GM12865 (cell line): Measurements from ENCODE around the gene CSNK2A3.
A peak's percentile ranks its signal among the peaks of the same experiment; 100 is the strongest.

Experiments
- DNase-seq: peaks from one replicate; pipeline ENCODE4 v3.0.0; 2010; ENCODE audit warnings: low read depth
- H3K4me3 ChIP-seq: 2 replicates; pipeline ENCODE4 v1.5.1; 2011; ENCODE audit warnings: mild to moderate bottlenecking, low read depth, low read length, control low read depth
- TF ChIP-seq, protein P1 (sequence below): IDR thresholded peaks from 2 replicates; pipeline ENCODE4 v1.5.1; 2011; ENCODE audit warnings: low read length, control low read depth, low read depth, inconsistent platforms; ENCODE audit not compliant: insufficient read depth; ENCODE audit errors: missing control alignments

Gene CSNK2A3

DNA sequence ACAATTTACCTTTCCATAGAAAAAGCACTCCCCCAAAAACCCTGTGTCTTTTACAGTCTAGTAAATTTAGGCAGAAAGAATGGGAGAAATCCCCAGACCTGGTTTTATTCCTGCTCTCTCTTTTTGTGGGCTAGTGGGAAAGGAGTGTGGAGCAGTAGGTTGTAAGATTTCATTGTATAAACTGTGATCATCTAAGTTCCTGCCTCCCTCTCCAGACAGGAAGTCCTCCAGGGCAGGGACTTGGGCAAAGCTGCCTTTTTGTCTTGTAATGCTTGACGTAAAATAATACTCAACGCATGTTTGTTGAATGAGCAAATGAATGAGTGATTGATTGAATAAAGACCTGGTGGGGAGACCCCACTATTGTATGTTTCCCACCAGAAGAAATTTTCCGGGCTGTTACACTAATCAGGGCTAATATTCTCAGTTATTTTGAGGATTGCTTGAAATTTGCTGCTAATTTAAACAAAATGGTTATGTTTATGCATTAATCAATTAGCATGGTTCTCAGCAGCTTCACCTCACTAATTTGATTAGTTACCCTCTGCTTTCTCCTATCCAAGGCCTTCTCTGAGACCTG, 36.3 kb downstream of the CSNK2A3 start:
- DNase-seq: no peak
- H3K4me3 ChIP-seq: no peak overlapping the region
- TF ChIP-seq, protein P1, sequence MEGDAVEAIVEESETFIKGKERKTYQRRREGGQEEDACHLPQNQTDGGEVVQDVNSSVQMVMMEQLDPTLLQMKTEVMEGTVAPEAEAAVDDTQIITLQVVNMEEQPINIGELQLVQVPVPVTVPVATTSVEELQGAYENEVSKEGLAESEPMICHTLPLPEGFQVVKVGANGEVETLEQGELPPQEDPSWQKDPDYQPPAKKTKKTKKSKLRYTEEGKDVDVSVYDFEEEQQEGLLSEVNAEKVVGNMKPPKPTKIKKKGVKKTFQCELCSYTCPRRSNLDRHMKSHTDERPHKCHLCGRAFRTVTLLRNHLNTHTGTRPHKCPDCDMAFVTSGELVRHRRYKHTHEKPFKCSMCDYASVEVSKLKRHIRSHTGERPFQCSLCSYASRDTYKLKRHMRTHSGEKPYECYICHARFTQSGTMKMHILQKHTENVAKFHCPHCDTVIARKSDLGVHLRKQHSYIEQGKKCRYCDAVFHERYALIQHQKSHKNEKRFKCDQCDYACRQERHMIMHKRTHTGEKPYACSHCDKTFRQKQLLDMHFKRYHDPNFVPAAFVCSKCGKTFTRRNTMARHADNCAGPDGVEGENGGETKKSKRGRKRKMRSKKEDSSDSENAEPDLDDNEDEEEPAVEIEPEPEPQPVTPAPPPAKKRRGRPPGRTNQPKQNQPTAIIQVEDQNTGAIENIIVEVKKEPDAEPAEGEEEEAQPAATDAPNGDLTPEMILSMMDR: no peak

DNA sequence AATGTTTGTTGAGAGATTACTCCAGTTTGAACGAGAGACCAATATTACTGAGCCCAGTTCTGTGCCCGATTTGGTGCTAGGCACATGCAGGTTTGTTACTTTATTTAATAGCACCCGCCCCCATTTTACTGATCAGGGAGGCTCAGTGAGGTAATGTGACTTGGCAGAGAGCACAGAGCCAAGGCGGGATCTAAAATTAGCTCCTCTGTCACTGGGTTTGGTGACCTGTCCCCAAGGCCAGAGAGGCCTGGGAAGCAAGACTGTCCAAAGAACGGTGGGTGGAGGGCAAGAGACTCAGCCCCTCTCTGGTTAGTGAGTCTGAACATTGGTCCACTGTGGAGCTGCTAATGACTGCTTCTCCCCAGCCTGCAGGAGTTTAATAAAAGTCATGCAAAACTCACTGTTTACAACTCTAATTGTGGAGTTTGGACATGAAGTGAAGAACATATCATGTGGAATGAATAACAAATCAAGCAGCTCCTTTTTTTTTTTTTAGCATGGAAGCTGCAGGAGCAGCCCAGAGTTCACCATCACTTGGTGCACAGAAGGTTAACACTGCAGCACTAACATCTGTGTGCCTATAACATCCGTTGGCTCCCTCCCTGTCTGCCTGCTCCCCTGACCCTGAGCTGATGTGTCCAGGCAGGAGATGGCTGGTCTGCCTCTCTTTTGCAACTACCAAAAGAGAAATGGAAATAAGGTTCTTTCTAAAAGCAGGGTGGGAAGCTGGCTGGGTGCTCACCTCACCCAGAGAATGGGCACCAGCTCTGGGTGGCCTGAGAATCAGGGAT, 39.0 kb downstream of the CSNK2A3 start:
- no peak for DNase-seq
- H3K4me3 ChIP-seq: no peak overlapping the region
- TF ChIP-seq, protein P1: no peak

DNA sequence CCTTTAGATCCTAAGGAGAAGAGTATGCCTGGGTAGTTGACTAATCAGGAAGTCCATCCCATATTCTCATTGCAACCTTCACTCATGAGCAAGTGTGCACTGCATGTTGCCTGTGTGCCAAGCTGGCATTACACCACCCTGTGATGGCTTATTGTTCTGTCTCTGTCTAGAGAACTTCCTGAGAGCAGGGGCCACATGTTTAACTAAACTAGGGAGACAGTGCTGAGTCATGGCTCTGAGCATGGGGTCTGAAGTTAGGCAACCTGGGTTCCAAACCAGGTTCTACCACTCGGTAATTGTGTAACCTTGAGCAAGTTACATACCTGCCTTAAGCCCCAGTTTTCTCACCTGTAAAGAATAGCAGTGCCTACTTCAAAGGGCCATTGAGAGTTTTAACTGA, 39.6 kb downstream of the CSNK2A3 start:
- TF ChIP-seq, protein P1: no peak
- no peak for DNase-seq
- no peak overlapping the region for H3K4me3 ChIP-seq

DNA sequence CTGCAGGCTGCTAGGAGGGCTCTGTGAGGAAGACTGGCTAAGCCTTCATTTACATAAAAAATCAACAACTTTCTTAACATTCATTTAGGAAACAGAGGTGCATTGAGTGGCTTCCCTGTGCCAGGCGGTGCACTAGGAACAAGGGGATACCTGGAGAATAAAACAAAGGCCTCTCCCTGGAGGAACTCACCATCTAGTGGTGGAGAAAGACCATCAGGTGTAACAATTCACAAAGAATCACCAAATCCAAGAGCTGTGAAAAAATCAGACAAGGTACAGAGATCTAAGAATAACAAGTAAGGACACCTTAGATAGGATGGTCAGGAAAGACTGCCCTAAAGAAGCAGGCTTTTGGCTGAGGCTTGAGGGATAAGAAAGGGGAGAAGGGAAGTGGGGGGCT, 40.3 kb downstream of the CSNK2A3 start:
- no peak overlapping the region for H3K4me3 ChIP-seq
- TF ChIP-seq, protein P1: no peak
- no peak for DNase-seq

DNA sequence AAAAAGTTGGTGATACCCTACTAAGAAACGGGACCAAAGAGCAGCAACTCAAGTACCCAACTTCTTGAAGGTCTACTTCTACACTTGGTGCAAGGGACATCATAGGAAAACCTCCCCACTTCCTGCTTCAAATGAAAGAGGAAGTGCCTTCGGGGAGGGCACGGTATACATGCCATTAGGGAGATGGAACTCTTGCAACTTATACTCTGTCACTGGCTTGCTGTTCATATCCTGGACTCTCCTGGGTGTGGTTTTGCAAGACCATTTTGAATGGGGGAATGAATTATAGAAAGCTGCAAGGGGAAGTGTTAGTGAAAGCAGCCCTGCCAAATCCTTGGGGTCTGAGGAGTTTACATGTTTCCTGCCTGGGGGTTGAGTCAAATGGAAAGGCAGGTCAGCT, 41.9 kb downstream of the CSNK2A3 start:
- no peak overlapping the region for H3K4me3 ChIP-seq
- DNase-seq: peak; percentile 41
- TF ChIP-seq, protein P1: no peak

DNA sequence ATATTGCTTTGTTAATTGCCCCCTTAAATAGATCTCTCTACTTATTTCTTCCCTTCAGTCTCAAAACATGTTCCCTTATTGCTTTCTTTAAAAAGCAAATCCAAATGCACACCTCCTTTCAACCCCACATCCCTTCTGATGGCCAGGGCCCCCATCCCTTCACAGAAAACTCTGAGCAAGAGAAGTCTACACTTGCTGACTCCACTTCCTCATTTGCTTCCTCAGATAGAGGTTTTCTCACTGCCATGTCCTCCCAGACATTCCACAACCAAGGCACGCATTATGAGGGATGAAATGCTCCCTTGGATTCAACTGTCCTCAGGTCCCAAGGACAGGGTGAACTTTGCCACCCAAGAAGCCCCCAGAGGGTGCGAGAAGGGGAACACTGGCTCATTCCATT, 43.1 kb downstream of the CSNK2A3 start:
- TF ChIP-seq, protein P1: no peak
- DNase-seq: no peak
- H3K4me3 ChIP-seq: no peak overlapping the region
